Hepatic stellate cell (primary cell): ENCODE data around the gene LRIT1.

Source experiments
- DNase-seq: peaks from one replicate; pipeline ENCODE4 v3.0.0; 2011; ENCODE audit warnings: low spot score

Gene LRIT1

DNA sequence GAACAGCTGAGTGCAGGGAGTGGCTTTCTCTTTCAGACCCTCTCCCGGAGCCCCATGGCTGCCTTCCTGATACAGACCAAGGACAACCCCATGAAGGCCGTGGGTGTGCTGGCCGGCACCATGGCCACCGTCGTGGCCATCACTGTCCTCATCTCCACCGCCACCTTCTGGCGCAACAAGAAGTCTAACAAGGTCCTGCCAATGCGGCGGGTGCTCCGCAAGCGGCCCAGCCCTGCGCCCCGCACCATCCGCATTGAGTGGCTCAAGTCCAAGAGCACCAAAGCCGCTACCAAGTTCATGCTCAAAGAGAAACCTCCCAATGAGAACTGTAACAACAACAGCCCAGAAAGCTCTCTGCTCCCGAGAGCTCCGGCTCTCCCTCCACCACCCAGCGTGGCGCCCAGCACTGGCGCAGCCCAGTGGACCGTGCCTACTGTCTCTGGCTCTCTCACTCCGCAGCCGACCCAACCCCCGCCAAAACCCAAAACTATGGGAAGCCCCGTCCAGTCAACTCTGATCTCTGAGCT, 27.2 kb downstream of the LRIT1 start:
- no peak for DNase-seq

DNA sequence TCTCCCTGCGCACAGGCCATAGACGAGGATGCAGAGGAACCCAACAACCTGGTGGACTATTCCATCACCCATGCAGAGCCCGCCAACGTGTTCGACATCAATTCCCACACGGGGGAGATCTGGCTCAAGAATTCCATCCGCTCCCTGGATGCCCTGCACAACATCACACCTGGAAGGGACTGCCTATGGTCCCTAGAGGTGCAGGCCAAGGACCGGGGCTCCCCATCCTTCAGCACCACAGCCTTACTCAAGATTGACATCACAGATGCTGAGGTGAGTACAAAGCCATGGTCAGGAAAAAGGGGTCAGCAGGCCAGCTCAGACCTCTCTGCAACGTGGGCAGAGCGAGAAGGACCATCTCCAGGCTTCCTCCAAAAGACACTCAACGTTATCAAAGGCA, 28.3 kb downstream of the LRIT1 start:
- no peak for DNase-seq

DNA sequence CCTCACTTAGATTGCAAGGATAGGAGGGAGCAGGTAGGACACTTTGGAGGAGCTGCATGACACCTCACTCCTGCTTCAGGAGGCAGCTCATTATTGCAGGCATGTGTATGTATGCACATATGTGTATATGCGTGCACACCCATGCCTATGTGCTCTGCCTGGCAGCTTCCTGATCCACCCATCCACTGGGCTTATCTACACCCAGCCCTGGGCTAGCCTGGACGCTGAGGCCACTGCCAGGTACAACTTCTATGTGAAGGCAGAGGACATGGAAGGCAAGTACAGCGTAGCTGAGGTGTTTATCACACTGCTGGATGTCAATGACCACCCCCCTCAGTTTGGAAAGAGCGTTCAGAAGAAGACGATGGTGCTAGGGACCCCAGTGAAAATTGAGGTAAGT, 29.3 kb downstream of the LRIT1 start:
- DNase-seq, result no peak

DNA sequence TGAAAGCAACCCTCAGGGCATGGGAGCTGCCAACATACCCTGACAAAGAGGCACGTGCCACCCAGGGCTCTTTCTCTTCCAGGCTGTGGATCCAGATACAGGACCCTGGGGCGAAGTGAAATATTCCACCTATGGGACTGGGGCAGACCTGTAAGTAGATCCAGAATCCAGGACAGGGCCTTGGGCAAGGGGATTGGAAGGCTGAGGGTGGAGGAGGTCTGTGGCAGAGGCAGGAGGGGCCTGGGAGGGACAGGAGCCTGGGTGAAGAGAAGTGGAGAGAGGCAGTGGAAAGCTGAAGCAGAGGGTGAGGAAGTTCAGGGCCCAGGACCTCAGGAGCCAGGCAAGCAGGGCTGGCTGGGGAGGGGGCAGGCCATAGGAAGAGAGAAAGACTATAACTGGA, 29.8 kb downstream of the LRIT1 start:
- DNase-seq, result no peak

DNA sequence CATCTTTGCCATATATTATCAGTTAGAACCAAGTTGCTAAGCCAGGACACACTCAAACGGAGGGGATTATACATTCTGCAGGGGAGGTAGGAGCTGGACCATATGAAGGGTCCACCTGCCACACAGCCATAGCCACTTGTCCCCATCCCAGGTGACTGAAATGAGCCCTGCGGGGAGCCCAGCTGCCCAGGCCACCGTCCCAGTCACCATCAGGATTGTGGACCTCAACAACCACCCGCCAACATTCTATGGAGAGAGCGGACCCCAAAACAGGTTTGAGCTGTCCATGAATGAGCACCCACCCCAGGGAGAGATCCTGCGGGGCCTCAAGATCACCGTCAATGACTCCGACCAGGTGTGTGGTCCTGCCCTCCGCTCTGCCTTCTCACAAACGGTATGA, 33.3 kb downstream of the LRIT1 start:
- no peak for DNase-seq

DNA sequence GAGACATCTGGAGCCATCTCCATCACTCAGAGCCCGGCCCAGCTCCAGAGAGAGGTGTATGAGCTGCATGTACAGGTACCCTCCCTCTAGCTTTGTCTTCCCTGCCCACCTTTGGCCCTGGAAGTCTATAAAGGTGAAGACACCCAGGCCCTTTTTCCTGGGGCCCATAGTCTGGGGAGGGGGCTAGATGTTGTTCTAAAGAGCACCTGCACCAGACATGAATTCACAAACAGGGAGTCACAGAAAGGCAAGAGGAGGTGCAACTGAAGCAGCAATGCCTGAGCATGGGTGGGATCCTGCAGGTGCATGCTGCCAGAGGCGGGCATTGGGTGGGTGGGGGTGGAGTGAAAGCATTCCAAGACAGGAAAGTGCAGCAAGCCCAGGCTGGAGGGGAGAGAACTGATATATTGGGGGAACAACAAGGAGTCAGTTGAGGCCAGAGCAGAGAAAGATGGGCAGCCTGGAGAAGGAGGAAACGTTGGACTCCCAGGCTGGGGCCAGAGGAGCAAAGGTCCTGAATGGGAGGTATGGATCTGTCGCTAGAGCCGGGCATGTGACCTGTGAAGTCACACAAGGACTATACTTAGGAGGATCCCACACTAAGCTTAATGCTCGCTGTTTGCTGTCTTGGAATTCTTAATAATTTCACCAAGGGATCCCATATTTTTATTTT, 35.4 kb downstream of the LRIT1 start:
- DNase-seq, result no peak

DNA sequence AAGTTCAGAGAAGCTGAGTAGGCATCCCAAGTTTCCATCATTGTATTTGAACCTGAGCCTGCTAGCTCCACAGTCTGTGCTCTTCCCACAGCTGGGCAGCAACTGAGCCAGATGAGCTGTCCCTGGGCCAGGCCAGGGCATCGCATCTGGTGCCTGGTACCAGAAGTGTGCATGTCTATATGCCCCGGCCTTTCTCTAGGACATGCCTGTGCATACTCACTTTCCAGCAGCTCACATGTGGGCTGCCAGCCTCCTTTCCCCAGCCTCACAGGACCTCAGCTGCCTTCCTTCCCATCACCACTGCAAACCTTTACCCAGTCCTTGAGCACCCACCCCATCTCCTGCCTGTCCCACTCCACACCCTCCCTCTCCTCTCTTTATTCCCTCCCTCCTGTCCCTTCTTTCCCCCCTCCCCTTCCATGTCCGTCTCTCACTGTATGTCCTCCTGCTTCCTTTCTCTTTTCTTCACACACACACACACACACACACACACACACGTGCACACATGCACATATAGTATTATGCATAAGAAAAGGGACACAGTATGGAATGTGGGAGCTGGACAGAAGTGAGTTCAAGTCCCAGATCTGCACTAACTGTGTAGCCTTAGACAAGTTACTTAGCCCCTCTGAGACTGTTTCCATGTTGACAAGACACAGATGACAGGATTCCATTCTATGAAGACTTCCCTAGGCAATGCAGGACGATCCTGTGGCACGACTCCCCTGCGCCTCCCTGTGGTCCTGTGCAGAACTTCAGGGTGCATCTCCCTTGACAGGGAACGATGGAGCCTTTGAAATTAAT, 36.1 kb downstream of the LRIT1 start:
- DNase-seq, result peak; percentile 63

DNA sequence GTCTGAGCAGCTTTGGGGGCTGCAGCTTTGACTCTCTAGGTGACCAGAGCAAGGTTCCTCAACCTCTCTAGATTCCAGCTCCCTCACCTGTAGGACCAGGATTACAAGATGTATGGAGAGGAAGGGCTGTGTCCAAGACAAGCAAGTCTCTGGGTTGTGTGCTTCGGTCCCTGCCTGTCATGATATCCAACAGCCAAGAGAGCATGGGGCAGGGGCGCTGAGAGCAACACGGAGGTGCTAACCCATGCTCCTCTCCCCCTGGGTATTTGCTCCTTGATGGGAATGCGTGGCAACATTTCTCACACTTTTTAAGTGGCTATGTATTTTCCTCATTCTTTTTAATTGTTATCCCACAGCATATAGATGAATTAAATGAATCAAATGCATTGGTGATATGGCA, 36.7 kb downstream of the LRIT1 start:
- no peak for DNase-seq

DNA sequence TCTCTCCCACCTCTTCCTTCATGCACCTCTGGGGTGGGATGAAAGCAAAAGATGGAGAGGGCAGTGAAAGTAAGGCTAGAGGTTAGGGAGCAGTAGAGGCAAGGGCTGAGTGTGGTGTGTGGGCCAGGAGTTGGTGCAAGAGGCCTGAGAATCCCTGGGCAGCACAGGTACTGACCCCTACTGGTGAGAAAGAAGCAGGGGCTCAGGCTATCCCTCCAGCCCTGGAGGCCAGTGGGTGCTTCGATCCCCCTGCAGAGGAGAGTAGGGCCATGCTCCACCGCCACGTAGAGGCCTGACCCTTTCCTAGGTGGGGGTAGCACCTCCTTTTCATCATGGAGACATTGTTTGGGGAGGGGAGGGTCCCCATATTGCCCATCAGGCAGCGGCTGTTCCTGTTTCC, 37.2 kb downstream of the LRIT1 start:
- DNase-seq, result no peak

DNA sequence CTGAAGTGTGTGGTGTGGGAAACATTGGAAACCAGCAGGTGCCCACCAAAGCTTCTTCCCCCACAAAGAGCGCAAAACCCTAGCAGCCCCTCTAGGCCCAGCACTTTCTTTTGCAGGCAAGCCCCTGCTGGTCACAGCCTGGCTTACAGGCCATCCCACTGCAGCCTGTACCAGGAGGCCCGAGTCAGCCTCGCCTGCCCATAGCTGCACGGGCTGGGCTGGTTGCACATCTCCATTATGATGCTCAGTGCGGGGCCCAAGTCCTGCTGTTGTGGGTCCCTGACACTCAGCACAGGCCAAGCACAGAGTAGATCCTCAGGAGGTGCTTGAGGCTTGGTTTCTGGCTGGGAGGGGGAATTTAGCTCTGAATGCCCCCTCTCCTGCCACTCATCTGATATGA, 39.0 kb downstream of the LRIT1 start:
- no peak for DNase-seq

DNA sequence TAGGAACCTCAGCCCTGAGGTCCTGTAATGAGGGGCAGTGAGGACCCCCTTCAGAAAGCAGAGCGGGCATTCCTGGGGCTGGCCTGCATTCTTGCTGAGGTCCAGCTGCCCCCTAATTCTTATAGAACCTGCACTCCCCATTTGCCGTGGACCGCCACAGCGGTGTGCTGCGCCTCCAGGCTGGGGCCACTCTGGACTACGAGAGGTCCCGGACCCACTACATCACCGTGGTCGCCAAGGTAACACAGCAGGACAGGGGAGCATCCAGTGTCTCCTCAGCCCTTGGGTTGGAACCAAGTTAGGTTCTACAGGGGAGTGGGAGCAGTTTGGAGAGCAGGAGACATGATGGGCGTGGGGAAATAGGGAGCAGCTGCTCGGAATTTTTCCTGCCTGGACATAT, 39.7 kb downstream of the LRIT1 start:
- no peak for DNase-seq

DNA sequence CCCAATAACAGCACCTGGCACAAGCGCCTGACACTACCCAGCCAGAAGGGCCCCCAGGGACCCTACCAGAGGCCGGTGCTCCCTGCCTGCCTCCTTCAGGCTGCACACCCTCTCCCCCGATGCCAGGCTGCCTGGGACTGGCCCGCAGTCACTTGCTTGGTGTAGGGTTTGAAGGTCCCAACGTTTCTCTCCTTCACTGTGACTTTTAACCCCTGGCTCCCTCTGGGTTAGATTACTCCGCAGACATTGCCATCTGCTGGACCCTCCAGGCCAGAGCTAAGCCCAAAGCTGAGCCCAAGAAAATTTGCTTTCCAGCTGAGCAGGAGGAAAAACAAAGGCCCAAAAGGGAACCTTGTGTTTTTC, 40.1 kb downstream of the LRIT1 start:
- DNase-seq, result no peak

DNA sequence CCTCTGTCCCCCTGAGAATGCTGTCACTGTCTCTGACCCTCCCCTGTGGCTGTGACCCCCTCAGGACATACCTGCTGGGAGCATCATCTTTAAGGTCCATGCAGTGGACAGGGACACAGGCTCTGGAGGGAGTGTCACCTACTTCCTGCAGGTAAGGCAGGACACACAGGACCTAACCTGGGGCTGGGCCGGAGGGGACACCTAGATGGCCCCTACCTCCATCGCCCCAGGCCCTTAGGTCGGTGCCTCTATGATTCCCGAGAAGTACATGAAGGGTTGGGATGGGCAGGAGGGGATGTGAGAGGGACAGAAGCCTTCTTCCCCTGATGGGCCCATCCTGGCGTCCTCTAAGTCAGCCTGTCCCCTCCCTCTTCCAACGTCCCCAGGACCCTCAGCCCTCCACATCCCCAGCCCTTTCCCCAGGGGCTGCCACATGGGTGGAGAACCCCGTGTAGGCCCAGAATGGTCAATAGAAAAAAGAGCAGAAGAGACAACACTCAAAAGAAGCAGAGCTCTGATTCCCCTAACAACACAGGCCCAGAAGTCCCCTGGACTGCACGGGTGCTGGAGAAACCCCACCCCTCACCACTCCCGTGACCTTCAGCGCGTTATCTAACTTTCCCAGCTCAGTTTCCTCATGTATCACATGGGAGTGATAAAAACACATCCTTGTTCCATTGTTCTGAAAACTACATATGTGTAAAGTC, 40.7 kb downstream of the LRIT1 start:
- DNase-seq, result no peak

DNA sequence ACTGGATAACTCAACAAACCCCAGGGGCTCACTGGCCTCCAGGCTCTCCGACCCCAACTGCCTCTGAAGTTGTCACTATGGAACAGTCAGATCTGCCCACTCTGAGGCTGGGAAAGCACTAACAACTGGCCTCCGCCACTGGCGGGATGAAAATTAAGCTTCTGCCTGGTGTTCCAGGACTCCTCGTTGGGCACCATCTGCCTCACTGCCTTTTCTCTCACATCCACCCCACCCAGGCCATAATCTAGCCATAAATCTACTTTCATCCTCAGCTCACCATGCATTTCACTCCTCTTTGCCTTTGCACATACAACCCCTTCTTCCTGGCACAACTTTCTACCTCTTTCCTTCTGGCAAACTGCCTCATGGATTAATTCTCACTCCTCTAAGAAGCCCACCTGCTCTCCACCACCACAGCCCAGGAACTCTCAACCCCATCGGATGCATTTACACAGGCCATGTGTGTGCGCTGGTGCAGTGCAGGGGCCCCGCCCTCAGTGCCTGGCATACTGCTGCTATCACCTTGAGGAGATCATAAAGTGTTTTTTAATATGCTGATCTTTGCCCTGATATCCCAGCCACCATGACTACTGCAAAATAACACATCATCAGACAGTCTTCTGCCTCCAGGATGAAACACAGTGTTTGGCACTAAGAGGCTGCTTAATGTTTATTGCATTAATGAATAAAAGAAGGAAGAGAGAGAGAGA, 43.0 kb downstream of the LRIT1 start:
- no peak for DNase-seq

DNA sequence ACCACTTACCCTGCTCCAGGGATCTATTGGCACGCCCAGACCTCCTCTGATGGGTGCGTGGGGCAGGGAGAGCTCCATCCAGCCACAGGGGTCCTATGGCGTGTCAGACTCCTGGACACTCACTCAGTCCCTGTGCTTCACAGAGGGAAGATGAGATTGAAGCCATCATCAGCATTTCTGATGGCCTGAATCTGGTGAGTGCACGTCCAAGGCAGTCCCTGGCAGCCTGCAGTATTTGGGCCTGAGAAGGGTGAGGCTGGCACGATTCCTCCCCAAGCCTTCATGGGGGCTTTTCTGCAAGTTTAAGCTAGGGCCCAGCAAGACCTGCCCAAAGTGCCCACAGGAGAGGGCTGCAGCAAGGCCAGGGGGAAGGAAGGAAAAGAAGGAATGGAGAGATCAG, 43.7 kb downstream of the LRIT1 start:
- no peak for DNase-seq

DNA sequence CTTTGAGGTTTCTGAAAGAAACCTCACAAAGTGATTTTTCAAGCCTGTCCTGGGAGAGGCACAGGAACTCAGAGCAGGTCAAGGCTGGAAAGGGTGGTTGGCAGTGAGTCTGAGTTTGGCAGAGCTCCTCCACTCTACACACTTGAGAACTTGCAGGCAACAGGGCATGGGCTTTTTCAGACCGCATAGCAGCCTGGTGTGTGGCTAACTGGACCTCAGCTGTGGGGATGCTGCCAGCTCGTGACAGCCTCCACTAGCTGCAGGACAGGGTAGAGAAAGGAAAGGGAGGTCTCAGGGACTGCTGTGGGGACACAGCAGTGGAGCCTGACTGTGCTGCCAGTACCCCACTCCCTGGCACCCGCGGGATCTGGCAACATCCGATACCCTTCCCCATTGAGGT, 44.4 kb downstream of the LRIT1 start:
- no peak for DNase-seq

DNA sequence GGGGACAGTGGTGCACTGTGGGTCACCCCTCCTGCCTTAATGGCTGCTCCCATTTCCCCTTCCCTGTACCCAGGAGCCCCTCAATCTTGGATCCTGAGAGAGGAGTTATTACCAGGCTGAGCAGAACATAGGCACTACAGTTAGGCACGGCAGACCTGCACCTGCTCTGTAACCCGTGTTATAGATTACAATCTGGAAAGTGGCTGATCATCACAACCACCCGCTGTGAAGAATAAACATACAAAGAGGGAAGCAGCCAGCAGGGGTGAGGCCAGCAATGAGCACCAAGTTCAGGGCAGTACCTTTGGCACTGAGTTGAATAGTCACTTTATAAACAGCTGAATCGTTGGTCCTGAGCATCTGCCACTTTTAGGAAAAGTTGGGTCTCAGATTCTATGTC, 45.3 kb downstream of the LRIT1 start:
- no peak for DNase-seq

DNA sequence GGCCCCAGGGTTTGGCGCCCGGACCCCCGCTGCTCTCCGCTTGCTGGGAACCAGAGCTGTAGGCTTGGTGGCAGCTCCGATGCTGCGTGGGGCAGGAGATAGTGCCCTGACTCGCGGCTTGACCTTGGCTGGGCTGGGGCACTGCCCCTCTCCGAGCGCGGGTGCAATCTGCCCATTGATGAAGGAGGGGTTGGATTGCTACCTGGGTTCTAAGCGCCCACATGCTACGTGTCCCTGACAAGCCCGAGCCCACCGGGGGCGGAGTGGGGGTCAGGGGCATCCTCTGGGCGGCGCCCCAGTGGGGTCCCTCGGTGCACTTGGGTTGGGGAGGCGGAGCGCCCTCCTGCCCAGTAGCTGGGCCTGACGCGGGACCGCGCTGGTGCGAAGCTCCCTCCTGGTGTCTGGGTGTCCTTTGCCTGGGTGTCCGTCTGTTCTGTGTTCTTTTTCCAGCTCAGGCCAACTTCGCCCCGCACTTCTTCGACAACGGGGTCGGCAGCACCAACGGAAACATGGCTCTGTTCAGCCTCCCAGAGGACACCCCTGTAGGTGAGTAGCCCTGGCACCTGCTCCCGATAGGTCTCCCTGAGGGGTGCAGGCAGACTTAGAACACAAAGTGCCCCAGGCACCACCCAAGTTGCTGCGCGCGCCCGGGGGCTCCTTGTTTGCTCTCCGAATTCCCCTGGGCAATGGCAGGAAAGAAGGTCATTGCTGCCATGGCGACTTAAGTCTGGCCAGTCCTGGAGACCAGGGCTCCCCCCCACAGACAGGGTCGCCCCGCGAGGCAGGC, 46.1 kb downstream of the LRIT1 start:
- DNase-seq, result no peak

DNA sequence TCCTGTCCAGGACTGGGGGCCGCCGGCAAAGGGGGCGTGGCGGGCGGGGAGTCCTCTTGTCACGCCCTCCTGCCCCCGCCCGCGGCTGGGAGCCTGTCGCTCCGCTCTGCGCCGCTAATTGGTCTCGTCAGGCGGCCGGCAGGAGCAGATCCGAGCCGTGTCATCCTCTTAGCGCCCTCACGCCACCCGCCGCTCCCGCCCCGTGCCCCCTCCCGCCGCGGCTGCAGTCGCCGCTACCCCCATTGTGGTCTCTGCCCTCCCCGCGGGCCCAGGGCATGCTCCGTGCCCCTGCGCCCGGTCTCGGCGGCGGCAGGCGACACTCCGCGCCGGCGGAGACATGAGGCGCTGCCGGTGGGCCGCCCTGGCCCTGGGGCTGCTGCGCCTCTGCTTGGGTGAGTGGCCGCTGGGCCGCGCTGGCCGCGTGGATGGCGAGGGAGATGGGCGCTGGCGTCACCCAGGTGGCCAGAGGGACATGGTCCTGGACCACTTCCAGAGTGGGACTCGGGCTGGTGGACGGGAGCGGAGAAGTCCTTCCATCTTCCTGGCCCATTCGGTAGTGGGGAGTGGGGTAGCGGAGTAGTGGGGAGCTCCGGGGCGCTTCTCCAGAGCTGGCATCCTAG, 46.8 kb downstream of the LRIT1 start, which contains the start of gene CDHR1:
Gene CDHR1, plus strand, starts transcription at position 114 of the 620 bp plus-strand sequence. Its CDS starts 224 bp downstream, at position 338.
- DNase-seq, result no peak

DNA sequence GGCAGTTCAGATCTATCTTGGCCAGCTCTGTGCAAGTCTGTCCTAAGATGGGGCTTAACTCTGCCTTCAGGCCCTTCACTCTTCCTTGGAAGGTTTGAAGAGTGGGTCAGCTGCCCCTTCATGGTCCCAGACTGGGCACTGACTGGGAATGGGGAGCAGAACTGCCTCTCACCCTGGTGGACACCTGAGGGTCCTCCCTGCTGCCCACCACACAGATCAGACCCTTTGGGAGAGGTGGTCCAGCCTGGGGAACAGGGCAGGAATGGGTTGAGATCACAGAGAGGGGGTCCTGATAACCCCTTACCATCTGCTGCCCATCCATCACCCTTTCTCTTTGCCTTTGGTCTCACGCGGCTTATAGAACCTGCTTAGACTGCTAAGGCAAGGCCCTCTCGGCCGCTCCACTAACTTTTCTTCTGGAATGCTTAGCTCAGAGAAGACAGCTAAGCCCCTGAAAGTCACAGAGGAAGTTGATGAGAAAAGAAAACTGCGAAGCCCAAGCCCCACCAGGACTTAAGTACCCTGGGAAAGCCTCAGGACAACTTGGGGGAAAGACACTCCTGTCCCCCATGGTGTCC, 47.4 kb downstream of the LRIT1 start:
- no peak for DNase-seq

DNA sequence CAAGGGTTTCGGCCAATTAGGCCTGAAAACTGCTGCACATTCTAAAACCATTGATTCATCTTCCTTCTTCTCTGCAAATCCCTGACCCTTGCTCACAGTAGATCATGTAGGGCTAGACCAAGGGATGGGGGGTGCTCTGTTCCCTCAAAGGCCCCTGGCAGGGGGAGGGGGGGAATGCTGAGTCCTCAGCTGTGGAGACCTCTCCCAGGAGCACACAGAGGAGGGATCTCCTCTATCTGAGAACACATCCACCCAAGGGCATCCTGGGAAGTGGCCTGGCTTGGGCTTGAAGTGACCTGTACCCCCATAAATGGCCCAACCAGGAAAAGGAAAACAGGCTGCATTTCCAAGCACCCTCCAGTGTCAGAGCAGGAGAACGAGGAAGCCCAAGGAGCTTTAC, 48.0 kb downstream of the LRIT1 start:
- no peak for DNase-seq
